HG02981 (cell line): ENCODE results near the gene MYO10.
A peak's percentile ranks its signal among the peaks of the same experiment; 100 is the strongest.

Experiments
- ATAC-seq: cut with Tn5 transposase; IDR thresholded peaks from one replicate; pipeline ENCODE4 v1.9.1; 2021; ENCODE audit warnings: mild to moderate bottlenecking, moderate library complexity; ENCODE audit not compliant: unreplicated experiment

Gene MYO10

GRCh38 chr5:16943846-16944678 lies 8.0 kb upstream of the MYO10 start:
- ATAC-seq, result no peak

- ATAC-seq, result no peak
Observed at GRCh38 chr5:16937503-16938161, 1.5 kb upstream of the MYO10 start.

DNA sequence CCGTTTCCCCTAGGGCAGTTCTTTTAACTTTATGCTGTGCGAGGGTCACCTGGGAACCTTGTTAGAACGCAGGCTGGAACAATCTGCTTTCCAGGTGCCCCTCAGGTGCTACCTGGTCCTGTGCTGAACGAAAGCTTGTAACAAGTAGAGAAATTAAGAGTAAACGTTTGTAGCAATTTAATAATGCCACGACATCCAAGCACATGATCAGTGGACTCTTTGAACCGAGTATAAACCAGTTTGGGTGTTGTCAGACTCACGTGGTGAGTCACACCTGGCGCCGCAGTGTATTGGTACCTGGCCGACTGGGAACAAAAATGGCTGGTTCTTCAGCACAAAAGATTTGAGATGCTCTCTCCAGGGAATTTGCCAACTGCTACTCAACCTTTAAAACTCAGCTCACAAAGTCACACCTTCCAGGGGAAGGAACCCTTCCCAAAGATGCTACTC lies 926 bp upstream of the MYO10 start:
- ATAC-seq, result no peak

GRCh38 chr5:16935231-16936149 lies 598 bp downstream of the MYO10 start:
- peak; percentile 39 for ATAC-seq

- no peak for ATAC-seq
Observed at GRCh38 chr5:16934677-16935153, 1.4 kb downstream of the MYO10 start.

GRCh38 chr5:16934123-16934522 lies 2.0 kb downstream of the MYO10 start:
- ATAC-seq, result peak; percentile 54

GRCh38 chr5:16933337-16933736 lies 2.8 kb downstream of the MYO10 start:
- ATAC-seq, result no peak

GRCh38 chr5:16932401-16932800 lies 3.7 kb downstream of the MYO10 start:
- ATAC-seq, result no peak

- ATAC-seq, result no peak
Observed at GRCh38 chr5:16931334-16932110, 4.6 kb downstream of the MYO10 start.

DNA sequence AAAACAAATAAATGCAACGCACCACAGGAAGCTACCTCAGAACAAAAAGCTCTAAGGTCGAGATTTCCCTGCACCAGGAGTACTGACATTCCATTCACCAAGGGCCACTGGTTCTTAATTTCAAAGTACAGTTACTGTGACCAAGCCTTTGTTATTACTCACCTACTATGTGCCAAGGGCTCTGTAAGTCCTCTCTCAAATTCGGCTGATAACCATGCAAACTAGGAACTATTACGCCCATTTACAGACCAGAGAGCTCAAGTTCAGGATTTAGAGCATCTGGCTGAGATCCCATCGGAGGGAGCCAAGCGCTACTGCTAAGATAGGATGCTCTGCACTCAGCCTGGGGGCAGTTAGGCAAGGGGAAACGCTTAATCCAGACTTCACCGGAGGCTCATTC lies 5.6 kb downstream of the MYO10 start:
- ATAC-seq, result no peak

- ATAC-seq, result no peak
Observed at GRCh38 chr5:16929831-16930230, 6.3 kb downstream of the MYO10 start.

DNA sequence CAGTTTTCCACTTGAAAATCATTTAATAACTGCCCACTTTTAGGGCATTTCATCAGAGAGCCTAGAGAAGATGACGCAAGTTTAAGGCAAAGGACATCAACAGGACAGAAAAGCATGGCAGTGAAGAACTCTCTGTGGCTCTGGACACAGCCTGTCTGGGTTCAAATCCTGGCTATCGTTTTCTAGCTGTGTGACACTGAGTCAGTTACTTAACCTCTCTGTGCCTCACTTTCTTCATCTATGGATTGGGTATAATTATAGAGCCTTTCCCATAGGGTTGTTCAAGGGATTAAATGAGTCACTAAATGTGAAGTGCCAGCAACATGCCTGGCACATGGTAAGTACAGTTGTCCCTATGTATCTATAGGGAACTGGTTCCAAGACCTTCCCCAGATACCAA lies 6.7 kb downstream of the MYO10 start:
- ATAC-seq, result no peak

DNA sequence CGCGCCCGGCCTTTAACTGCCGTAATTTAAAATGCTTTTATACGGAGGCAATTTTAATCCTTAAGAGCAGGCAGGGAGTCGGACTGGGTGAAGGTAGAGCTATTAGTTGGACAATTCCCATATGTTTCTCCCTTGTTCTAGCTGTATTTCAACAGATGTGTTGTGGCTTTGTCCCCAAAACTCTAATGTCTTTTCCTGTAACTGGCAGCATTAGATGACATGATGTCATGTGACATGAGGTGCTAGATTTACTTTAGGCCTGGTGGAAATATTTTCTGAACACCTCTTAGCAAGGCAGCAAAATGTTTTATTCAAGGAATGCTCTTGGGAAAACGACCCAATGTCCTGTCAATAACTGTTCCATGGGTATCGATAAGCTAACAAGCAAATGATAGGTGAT lies 8.5 kb downstream of the MYO10 start:
- no peak for ATAC-seq

DNA sequence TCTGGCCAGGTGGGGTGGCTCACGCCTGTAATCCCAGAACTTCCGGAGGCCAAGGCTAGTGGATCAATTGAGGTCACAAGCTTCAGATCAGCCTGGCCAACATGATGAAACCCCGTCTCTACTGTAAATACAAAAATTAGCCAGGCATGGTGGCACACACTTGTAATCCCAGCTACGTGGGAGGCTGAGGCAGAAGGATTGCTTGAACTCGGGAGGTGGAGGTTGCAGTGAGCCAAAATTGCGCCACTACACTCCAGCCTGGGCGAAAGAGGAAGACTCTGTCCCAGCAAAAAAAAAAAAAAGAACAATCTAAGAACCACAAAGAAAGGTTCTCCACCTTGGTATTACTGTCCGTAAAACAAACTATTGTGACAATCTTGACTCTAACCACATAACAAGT lies 9.7 kb downstream of the MYO10 start:
- ATAC-seq, result no peak

DNA sequence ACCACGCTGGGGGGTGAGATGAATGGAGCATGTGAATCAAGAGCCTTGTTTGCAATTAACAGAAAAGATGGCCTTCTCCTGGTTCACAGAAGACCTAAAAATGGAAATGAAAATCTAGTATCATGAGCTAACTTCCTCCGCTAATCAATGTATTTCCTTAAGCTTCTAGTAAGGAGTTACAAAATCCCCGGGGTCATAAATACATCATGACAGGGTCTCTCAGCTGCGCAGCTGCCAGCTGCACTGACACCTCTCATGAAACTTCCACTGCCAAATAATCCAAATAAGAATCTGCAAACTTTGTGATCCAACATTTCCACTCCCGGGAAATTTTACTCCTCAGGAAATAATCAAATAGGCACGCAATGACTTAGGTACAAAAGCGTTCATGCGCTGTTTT lies 11.9 kb downstream of the MYO10 start:
- no peak for ATAC-seq

GRCh38 chr5:16922430-16922829 lies 13.7 kb downstream of the MYO10 start:
- ATAC-seq, result peak; percentile 59

GRCh38 chr5:16921211-16921610 lies 14.9 kb downstream of the MYO10 start:
- ATAC-seq, result no peak

DNA sequence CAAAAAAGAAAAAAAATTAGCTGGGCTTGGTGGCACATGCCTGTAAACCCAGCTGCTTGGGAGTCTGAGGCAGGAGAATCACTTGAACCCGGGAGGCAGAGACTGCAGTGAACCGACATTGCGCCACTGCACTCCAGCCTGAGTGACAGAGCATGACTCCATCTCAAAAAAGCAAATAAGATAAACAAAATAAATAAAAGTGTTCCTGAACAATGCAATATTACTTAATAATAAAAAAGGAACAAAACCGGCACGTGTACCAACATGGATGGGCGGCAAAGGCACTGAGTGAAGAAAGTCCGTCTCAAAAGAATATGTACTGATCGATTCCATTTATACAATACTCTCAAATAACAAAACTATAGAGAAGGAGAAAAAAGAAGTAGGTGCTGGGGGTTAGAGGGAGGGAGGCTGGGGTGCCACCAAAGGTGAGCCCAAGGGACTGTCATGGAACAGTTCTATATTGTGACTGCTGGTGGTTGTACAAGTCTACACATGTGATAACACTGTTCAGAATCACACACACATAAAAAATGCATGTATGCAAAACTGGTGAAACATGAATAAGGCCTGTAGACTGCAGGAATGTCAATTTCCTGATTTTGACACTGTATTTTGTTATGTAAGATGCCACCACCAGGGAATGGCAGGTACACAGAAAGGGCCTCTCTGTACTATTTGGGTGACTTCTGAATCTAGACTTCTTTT lies 15.8 kb downstream of the MYO10 start:
- no peak for ATAC-seq

- no peak for ATAC-seq
Observed at GRCh38 chr5:16918891-16919671, 17.0 kb downstream of the MYO10 start.
